B cell (primary cell): ENCODE measurements around the gene MYO1E. TPM values are rescaled to one million over a fixed set of nuclear protein-coding genes. Genes with fewer than 3 reads are reported as not detected.

Experiments used
- ATAC-seq: fragments of 200-7000 bp; cut with Tn5 transposase; one replicate; pipeline ENCODE4 v1.10.0; 2021; ENCODE audit warnings: low read depth, mild to moderate bottlenecking, moderate number of reproducible peaks, moderate library complexity
- CTCF ChIA-PET: fragments of 350-600 bp; sonication (Branson Sonifier 250); formaldehyde crosslinking; loops from one replicate; lab custom pipeline; 2021; ENCODE audit warnings: antibody characterized with exemption, inconsistent platforms; lab: Charles Lee
- POLR2A ChIA-PET: fragments of 350-600 bp; sonication (Branson Sonifier 250); formaldehyde crosslinking; loops from one replicate; lab custom pipeline; 2021; ENCODE audit warnings: antibody characterized with exemption; lab: Charles Lee
- DNase-seq: peaks from one replicate; pipeline ENCODE4 v3.0.0; 2013
- H2AFZ ChIP-seq: 2 replicates; pipeline ENCODE4 v1.6.1; 2012; ENCODE audit warnings: mild to moderate bottlenecking, low read depth, low read length; ENCODE audit not compliant: insufficient read depth, poor library complexity, severe bottlenecking
- H3K27ac ChIP-seq, 2 donors: 1 replicate in 1 of 2; 2 replicates in 1 of 2; pipeline ENCODE4 v1.5.1; 2012 to 2013; ENCODE audit warnings: low read length in 2 of 2, mild to moderate bottlenecking in 2 of 2, moderate library complexity in 1 of 2
- H3K27me3 ChIP-seq, 4 experiments: fragments of 200-600 bp in 1 of 4; sonication (generic) in 1 of 4; replicated peaks in 1 of 4; 1 replicate in 2 of 4; 2 replicates in 2 of 4; pipeline versions ENCODE4 v1.6.1 to v1.7.0; 2013 to 2016; ENCODE audit warnings: low read length in 3 of 4, mild to moderate bottlenecking in 2 of 4, mixed read lengths in 1 of 4, moderate library complexity in 1 of 4; ENCODE audit not compliant: insufficient read depth in 4 of 4, control insufficient read depth in 3 of 4; ENCODE audit errors: control extremely low read depth in 1 of 4
- H3K36me3 ChIP-seq, 2 experiments: replicated peaks in 1 of 2; 1 replicate in 1 of 2; 2 replicates in 1 of 2; pipeline versions ENCODE4 v1.6.1 to v1.7.1; 2013; ENCODE audit warnings: low read length in 1 of 2; ENCODE audit not compliant: insufficient read depth in 2 of 2, control insufficient read depth in 1 of 2; ENCODE audit errors: control extremely low read depth in 1 of 2, extremely low read depth in 1 of 2
- H3K4me1 ChIP-seq, 2 donors: fragments of 200-600 bp in 1 of 2; sonication (generic) in 1 of 2; 1 replicate in 1 of 2; 2 replicates in 1 of 2; pipeline versions ENCODE4 v1.5.1 to v1.6.1; 2013 to 2017; ENCODE audit warnings: low read length in 2 of 2; ENCODE audit not compliant: control insufficient read depth in 2 of 2, insufficient read depth in 2 of 2
- H3K4me2 ChIP-seq: replicated peaks from 2 replicates; pipeline ENCODE3; 2012; ENCODE audit warnings: mild to moderate bottlenecking, low read depth, low read length; ENCODE audit not compliant: poor library complexity, severe bottlenecking
- H3K4me3 ChIP-seq, 5 experiments: fragments of 200-600 bp in 1 of 5; sonication (generic) in 1 of 5; 1 replicate in 3 of 5; 2 replicates in 2 of 5; pipeline versions ENCODE4 v1.5.1 to v1.7.0; 2011 to 2016; ENCODE audit warnings: low read length in 4 of 5, mild to moderate bottlenecking in 4 of 5, low read depth in 2 of 5, control low read depth in 1 of 5, moderate library complexity in 1 of 5; ENCODE audit not compliant: insufficient read depth in 1 of 5; ENCODE audit errors: control extremely low read depth in 1 of 5, extremely low read depth in 1 of 5
- H3K79me2 ChIP-seq: fragments of 200-600 bp; sonication (generic); one replicate; pipeline ENCODE4 v1.6.0; 2016; ENCODE audit warnings: low read length; ENCODE audit not compliant: control insufficient read depth, insufficient read depth
- H3K9ac ChIP-seq: fragments of 200-600 bp; sonication (generic); 2 replicates; pipeline ENCODE4 v1.6.1; 2017; ENCODE audit warnings: mild to moderate bottlenecking, low read length, moderate library complexity
- H3K9me3 ChIP-seq, 3 donors: one replicate each; pipeline versions ENCODE4 v1.6.1 to v1.7.1; 2013; ENCODE audit warnings: low read length in 2 of 3; ENCODE audit not compliant: control insufficient read depth in 2 of 3, insufficient read depth in 1 of 3; ENCODE audit errors: control extremely low read depth in 1 of 3
- H4K20me1 ChIP-seq: 2 replicates; pipeline ENCODE4 v1.6.0; 2012; ENCODE audit warnings: mild to moderate bottlenecking, low read length; ENCODE audit not compliant: insufficient read depth, control insufficient read depth, poor library complexity, severe bottlenecking
- H3K27ac Mint-ChIP-seq: one replicate; pipeline ENCODE4 v1.8.0; 2021; ENCODE audit warnings: mixed read lengths
- H3K27me3 Mint-ChIP-seq: one replicate; pipeline ENCODE4 v1.8.0; 2021; ENCODE audit warnings: mixed read lengths
- H3K4me1 Mint-ChIP-seq: one replicate; pipeline ENCODE4 v1.8.0; 2021; ENCODE audit warnings: mixed read lengths
- H3K4me3 Mint-ChIP-seq: one replicate; pipeline ENCODE4 v1.8.0; 2021; ENCODE audit warnings: mixed read lengths
- H3K9me3 Mint-ChIP-seq: one replicate; pipeline ENCODE4 v1.8.0; 2022; ENCODE audit warnings: mixed read lengths; ENCODE audit not compliant: insufficient read depth
- CTCF ChIP-seq: fragments of 200-600 bp; IDR thresholded peaks from one replicate; pipeline ENCODE4 v1.8.0; 2022; ENCODE audit warnings: antibody characterized with exemption, mild to moderate bottlenecking
- EZH2 ChIP-seq: IDR thresholded peaks from 2 replicates; pipeline ENCODE4 v1.6.1; 2012; ENCODE audit warnings: borderline replicate concordance, low read depth, mild to moderate bottlenecking, moderate library complexity, low read length; ENCODE audit not compliant: insufficient read depth, poor library complexity, severe bottlenecking
- WGBS: methylation state at CpG from one replicate; pipeline ENCODE4 v1.1.5; 2013; ENCODE audit warnings: missing lambda C conversion rate; ENCODE audit not compliant: insufficient coverage; 5-methylcytosine and 5-hydroxymethylcytosine counted together
- intact Hi-C: fragments of 100-400 bp; cut with micrococcal nuclease; formaldehyde crosslinking; loops from one replicate; pipeline ENCODE4 v1.10.0; 2022
- polyA plus RNA-seq: library from polyadenylated mRNA; depleted of rRNA; stranded (reverse); fragments of >200 nt; gene quantifications from 2 replicates; pipeline ENCODE4 v1.2.3, GENCODE V29; 2012
- total RNA-seq, 2 donors: library from RNA; stranded (reverse); fragments of 120-200 nt in 1 of 2; gene quantifications; 1 replicate in 1 of 2; 2 replicates in 1 of 2; pipeline versions ENCODE4 v1.2.3 to v1.2.4, GENCODE V29; 2013 to 2022

The MYO1E gene
- total and polyA plus RNA-seq, 2 donors (not counting 1 experiment from before 2014, with no cell fraction given): 11.9 to 100.0 TPM

GRCh38 chr15:59159210-59159609 lies 213.5 kb downstream of the MYO1E start:
- H3K36me3 ChIP-seq: peaks cover 0 to 61% of the 10 kb centered on the region in 2 experiments
- DNase-seq: no peak
- Mint-ChIP-seq H3K9me3 (no peaks in the 10 kb centered on the region), H3K27ac (no peak overlapping the region), H3K4me3 (no peak overlapping the region), H3K4me1 (no peaks in the 10 kb centered on the region), H3K27me3 (no peaks in the 10 kb centered on the region)
- no peak for ATAC-seq
- H3K4me1 ChIP-seq: no peaks in the 10 kb centered on the region
- H4K20me1 ChIP-seq: no peaks in the 10 kb centered on the region
- H3K27me3 ChIP-seq: no peaks in the 10 kb centered on the region
- H3K27ac ChIP-seq: no peak overlapping the region
- CTCF ChIA-PET: no interaction called here
- H3K9ac ChIP-seq: no peak overlapping the region
- H3K9me3 ChIP-seq: no peaks in the 10 kb centered on the region
- no peak overlapping the region for H3K4me3 ChIP-seq
- intact Hi-C loops: no loop called here
- POLR2A ChIA-PET: no interaction called here
- TF ChIP-seq CTCF (no peak), EZH2 (no peak)
- H3K79me2 ChIP-seq: peaks cover 3% of the 10 kb centered on the region
- no peak overlapping the region for H2AFZ ChIP-seq
- no peak overlapping the region for H3K4me2 ChIP-seq
- WGBS: 96% methylated on average over 9 of the region's 9 CpGs

GRCh38 chr15:59158701-59159034 lies 214.0 kb downstream of the MYO1E start:
- Histone ChIP-seq H3K36me3 (peaks cover 0 to 62% of the 10 kb centered on the region in 2 experiments), H3K4me2 (no peak overlapping the region), H3K79me2 (peaks cover 3% of the 10 kb centered on the region), H3K4me1 (no peaks in the 10 kb centered on the region), H3K4me3 (no peak overlapping the region), H3K27me3 (no peaks in the 10 kb centered on the region), H3K9ac (no peak overlapping the region), H3K27ac (no peak overlapping the region), H2AFZ (no peak overlapping the region), H4K20me1 (no peaks in the 10 kb centered on the region), H3K9me3 (no peaks in the 10 kb centered on the region)
- CTCF ChIA-PET: no interaction called here
- intact Hi-C loops: no loop called here
- POLR2A ChIA-PET: no interaction called here
- no peak for TF ChIP-seq CTCF
- no peak for TF ChIP-seq EZH2
- ATAC-seq (no peak), DNase-seq (no peak)
- H3K4me1 Mint-ChIP-seq: no peaks in the 10 kb centered on the region
- H3K27ac Mint-ChIP-seq: no peak overlapping the region
- no peak overlapping the region for H3K4me3 Mint-ChIP-seq
- H3K27me3 Mint-ChIP-seq: no peaks in the 10 kb centered on the region
- 93% methylated on average over 7 of the region's 7 CpGs for WGBS
- H3K9me3 Mint-ChIP-seq: no peaks in the 10 kb centered on the region
